HUES64 (cell line): ENCODE measurements around the gene EDAR. TPM values are rescaled to one million over a fixed set of nuclear protein-coding genes. Genes with fewer than 3 reads are reported as not detected.

Experiments used
- H3K27ac ChIP-seq: 2 replicates; pipeline ENCODE4 v1.7.0; 2013; ENCODE audit warnings: low read depth, low read length, inconsistent platforms
- H3K27me3 ChIP-seq: 2 replicates; pipeline ENCODE4 v1.6.1; 2013; ENCODE audit warnings: mild to moderate bottlenecking, low read length; ENCODE audit not compliant: insufficient read depth
- H3K36me3 ChIP-seq: 2 replicates; pipeline ENCODE4 v1.6.1; 2013; ENCODE audit warnings: mild to moderate bottlenecking, low read length; ENCODE audit not compliant: insufficient read depth
- H3K4me1 ChIP-seq: 2 replicates; pipeline ENCODE4 v1.6.1; 2013; ENCODE audit warnings: mild to moderate bottlenecking, low read length, moderate library complexity; ENCODE audit not compliant: insufficient read depth
- H3K4me3 ChIP-seq: 2 replicates; pipeline ENCODE4 v1.5.1; 2013; ENCODE audit warnings: mild to moderate bottlenecking, low read length, moderate library complexity
- H3K9ac ChIP-seq: 2 replicates; pipeline ENCODE4 v1.6.1; 2013; ENCODE audit warnings: mild to moderate bottlenecking, low read depth, low read length
- H3K9me3 ChIP-seq: 2 replicates; pipeline ENCODE4 v1.6.1; 2013; ENCODE audit warnings: low read depth, low read length; ENCODE audit not compliant: insufficient read depth
- WGBS: fragments of 150-250, 120-280 bp; methylation state at CpG from one replicate; pipeline ENCODE4 v1.1.7; 2013; ENCODE audit warnings: missing lambda C conversion rate; 5-methylcytosine and 5-hydroxymethylcytosine counted together
- polyA plus RNA-seq, 2 experiments: library from polyadenylated mRNA; stranded (reverse); fragments of 50-300 nt; gene quantifications; one replicate each; pipeline ENCODE4 v1.2.3, GENCODE V29; 2013

EDAR gene
- 0.05 TPM for polyA plus RNA-seq (2013, experiment 1 of 2)
- polyA plus RNA-seq (2013, experiment 2 of 2), result 0.13 TPM

DNA sequence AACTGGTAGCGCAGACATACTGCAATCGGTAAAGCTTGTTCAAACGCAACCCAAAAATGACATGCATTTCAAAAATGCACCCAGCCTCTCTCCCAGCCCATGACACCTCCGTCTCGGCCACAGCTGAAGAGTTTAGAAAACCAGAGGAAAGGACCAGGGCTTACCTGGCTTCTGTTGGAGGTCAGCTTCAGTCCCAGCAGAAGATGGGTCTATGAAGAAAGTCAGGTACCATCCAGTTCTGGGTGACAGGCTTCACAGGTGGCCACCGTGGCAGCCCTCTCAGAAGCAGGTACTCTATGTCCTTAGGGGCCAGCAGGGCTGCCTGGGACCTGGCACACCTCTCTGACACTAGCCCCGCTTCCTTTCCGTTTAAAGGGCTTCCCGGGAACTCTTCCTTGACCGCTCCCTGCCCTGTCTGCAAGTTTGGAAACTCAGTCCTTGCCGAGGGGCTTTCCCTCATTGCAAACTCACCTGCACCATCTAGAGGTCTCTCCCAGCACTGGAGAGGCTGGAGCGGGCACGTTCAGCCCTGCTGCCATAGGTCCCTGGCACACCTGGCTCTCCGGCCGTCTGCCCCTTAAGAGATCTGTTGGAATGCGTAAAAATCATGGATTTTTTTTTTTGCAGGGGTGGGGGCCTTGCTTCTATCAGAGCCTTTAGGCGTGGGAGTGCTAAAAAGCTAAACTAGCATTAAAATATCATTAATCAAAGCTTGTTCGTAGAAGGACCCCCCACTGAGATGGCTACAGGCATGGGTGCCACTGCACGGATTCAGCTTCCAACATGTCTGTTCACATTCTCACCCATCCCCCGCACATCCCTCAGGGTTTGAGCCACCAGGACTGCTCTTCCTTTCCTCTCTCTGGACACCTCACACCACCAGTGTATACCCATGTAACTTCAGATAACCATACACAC is at the start of gene EDAR:
TSS of gene EDAR (minus strand) at position 425 of the 918 bp plus-strand sequence. CDS start 58,206 bp downstream, outside the sequence.
- Histone ChIP-seq H3K4me1 (no peaks in the 10 kb centered on the region), H3K9me3 (no peaks in the 10 kb centered on the region), H3K27ac (no peak within 1 kb of the TSS), H3K36me3 (no peaks in the 10 kb centered on the region), H3K27me3 (no peaks in the 10 kb centered on the region), H3K4me3 (no peak within 1 kb of the TSS), H3K9ac (no peak within 1 kb of the TSS)
- 44% methylated on average over 20 of the region's 20 CpGs for WGBS

DNA sequence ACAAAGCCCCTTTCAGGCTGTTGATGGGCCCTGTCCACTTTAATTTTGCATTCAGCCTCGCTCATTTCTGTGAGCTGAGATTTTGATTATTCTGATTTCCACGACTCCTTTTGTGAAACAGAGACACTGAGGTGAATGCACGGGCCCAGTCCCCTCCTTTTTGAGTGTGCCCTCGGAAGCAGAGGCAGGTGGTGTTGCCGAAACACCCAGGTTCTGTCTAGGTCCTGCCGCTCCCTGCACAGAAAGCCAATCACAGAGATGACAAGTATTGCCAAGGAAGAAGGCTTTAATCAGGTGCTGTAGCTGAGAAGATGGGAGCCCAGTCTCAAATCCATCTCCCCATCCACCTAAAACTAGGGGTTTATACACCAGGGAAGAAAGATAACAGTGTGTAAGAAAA is 44.2 kb upstream of the EDAR start:
- 96% methylated on average over 6 of the region's 6 CpGs for WGBS
- no peak overlapping the region for H3K27ac ChIP-seq

DNA sequence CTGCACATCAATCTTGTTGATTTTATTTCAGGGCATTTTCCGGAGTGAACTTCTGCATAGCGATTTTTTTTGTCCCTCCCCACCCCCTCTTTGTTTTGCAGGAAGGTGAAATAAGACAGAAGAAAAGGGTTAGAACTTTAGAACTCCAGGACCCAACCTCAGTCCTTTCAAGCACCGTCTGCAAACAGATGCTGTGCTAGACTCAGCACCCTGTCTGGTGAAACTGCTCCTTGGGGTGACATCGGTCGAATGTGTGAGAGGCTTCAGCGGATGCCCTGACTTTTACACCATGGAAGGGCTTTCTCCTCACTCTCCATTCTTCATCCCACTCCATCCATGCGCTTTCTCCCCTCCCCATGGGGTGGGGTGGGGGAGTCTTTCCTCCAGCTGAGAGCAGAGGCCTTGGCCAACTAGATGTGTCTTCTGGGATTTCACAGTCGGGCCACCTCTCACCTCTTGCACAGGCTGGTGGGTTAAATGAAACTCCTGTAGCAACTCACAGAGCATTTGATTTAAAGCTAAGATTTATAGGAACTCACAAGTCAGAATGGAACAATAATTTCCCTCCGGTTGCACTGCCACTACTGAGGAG is 43.3 kb upstream of the EDAR start:
- peak overlapping the region; percentile 60 for H3K4me3 ChIP-seq
- no peaks in the 10 kb centered on the region for H3K36me3 ChIP-seq
- 50% methylated on average over 6 of the region's 9 CpGs for WGBS
- H3K9ac ChIP-seq, result peak overlapping the region; percentile 4; the same call in 1 of the 2 replicates
- H3K9me3 ChIP-seq, result no peaks in the 10 kb centered on the region
- peaks cover 46% of the 10 kb centered on the region for H3K27me3 ChIP-seq
- no peak overlapping the region for H3K27ac ChIP-seq
- peaks cover 11% of the 10 kb centered on the region for H3K4me1 ChIP-seq

More for the DNA sequence above, 44.2 kb upstream of the EDAR start:
- H3K36me3 ChIP-seq, result no peaks in the 10 kb centered on the region
- peaks cover 11% of the 10 kb centered on the region for H3K4me1 ChIP-seq
- no peaks in the 10 kb centered on the region for H3K9me3 ChIP-seq
- H3K4me3 ChIP-seq, result no peak overlapping the region
- H3K9ac ChIP-seq, result no peak overlapping the region
- peaks cover 46% of the 10 kb centered on the region for H3K27me3 ChIP-seq

DNA sequence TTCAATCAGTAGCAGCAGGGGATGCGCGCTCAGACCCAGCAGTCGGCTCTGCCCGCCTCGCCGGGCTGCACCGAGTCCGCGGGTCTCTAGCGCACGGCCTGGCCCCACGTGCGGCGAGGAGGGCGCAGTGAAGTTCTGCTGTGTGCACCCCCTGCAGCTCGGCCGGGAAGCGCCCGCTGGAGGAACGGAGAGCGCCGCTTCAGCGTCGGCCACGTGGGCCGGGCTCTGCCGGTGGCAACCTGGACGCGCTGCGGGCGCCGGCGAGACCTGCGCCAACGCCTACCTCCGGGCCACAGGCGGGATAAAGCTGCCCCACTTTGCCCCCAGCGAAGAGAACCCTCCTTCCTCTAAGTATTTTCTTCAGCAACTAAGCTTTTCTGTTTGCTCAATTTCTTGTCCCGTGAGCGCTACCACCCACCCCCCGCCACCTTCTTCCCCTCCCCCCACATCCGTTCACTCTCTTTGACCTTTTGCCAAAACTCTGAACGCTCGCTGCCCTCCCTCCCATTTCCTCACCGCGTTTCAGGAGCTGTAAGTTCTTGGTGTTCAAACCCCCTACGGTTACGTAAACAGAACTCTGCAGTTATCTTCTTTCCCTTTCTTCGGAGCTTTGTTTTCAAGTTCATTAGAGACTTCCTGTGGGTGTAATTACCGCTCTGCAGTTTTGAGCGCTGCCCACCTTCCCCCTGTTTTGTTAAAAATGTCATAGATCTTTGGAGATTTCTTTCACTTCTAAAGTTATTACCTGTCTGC is 42.6 kb upstream of the EDAR start:
- peaks cover 11% of the 10 kb centered on the region for H3K4me1 ChIP-seq
- peaks cover 46% of the 10 kb centered on the region for H3K27me3 ChIP-seq
- WGBS, result under 1% methylated on average over 51 of the region's 51 CpGs
- H3K9ac ChIP-seq, result peak overlapping the region; percentile 65
- no peak overlapping the region; the same call in 1 of the 2 replicates for H3K27ac ChIP-seq
- no peaks in the 10 kb centered on the region for H3K36me3 ChIP-seq
- no peaks in the 10 kb centered on the region for H3K9me3 ChIP-seq
- peak overlapping the region; percentile 60 for H3K4me3 ChIP-seq

DNA sequence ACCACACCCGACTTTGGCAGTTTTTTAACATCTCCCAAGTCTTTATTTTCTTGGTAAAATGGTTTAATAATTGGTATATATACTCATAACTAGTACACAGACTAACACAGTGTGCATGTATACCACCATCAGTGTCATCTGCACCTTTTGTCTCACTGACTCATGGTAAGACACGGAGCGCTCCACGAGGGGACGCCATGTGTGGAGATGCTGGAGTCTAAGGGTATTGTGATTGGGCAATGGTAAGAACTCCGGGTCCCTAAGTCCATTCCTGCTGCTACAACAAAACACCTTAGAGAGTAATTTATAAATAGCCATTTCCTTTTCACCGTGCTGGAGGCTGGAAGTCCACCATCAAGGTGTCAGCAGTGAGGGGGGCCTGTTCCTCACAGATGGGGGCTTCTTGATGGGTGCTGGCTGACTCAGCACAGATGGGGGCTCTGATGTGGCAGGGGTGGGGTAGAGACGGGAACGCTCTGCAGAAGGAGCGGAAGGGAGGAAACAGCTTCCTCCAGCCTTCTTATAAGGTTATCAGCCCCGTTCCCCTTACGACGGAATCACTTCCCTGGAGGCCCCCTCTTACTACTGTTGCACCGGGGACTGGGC is 42.0 kb upstream of the EDAR start:
- H3K36me3 ChIP-seq, result no peaks in the 10 kb centered on the region
- no peaks in the 10 kb centered on the region for H3K9me3 ChIP-seq
- H3K9ac ChIP-seq, result peak overlapping the region; percentile 65
- H3K4me3 ChIP-seq, result peak overlapping the region; percentile 60
- H3K4me1 ChIP-seq, result peaks cover 11% of the 10 kb centered on the region
- no peak overlapping the region; the same call in 1 of the 2 replicates for H3K27ac ChIP-seq
- peaks cover 46% of the 10 kb centered on the region for H3K27me3 ChIP-seq
- WGBS, result 47% methylated on average over 12 of the region's 14 CpGs

DNA sequence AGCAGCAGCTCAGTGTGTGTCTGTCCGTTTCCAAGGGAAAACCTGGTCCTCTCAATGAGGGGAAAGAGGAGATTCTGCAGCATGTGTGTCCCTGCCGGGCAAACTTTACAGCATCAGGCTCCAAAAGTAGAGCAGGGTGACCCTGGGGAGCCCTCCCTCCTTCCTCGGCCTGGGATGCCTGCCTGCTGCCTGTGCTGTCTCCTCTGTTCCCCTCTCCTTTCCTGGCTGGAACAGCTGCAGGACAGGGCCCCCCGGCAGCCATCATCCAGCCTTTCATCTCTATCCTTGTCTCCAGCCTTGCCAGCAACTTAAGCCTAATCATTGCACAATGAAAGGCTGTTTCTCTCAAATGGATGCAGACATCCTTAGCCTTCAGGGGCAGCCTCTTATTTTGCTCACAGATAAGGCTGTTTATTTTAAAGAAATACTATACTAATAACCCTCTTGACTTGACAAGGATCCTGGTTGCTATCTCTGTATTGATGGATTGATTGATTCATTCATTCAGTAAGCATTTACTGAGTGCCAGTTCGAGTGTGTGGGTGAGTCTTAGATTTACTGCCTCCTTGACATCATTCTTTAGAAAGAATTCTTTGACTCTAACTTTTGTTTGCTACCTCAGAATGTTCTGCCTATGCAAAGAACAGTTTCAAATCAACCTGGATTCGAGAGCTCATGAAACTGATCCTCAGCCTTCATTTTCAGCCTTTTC is 40.6 kb upstream of the EDAR start:
- H3K4me3 ChIP-seq, result no peak overlapping the region
- H3K27ac ChIP-seq, result no peak overlapping the region
- H3K9me3 ChIP-seq, result no peaks in the 10 kb centered on the region
- H3K4me1 ChIP-seq, result peaks cover 11% of the 10 kb centered on the region
- peaks cover 43% of the 10 kb centered on the region for H3K27me3 ChIP-seq
- WGBS, result 79% methylated on average over 6 of the region's 6 CpGs
- H3K9ac ChIP-seq, result no peak overlapping the region
- no peaks in the 10 kb centered on the region for H3K36me3 ChIP-seq

DNA sequence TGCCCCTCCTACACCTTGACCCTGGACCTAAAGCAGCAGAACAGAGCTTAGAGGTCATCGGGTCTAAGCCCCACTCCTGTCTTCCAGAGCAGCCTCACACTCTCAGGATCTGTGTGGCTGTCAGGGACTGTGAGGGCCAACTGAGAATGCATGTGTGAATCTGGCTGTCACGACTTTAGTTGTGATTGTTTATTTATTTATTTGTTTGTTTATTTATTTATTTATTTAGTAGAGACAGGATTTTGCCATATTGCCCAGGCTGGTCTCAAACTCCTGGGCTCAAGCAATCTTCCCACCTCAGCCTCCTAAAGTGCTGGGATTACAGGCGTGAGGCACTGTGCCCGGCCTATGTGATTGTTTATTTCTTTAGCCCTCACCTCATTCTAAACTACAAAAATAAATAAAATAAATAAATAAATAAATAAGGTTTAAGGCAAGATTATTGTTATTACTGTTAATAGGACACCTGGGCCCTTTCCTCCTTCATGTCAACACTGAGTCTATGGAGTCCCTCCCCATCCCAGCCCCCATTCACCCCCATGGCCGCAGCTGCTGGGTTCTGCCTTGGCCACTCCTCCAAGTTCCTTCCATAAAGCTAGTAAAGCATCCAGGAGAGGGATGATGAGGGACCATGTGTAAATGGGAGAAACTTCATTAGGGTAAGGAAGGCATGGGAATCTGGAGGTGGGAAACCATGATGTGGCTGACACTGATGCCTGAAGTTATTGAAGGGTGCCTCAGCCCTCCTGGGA is 39.9 kb upstream of the EDAR start:
- Histone ChIP-seq H3K9ac (no peak overlapping the region), H3K9me3 (no peaks in the 10 kb centered on the region), H3K27me3 (peaks cover 43% of the 10 kb centered on the region), H3K27ac (no peak overlapping the region), H3K4me1 (peaks cover 11% of the 10 kb centered on the region), H3K36me3 (no peaks in the 10 kb centered on the region), H3K4me3 (no peak overlapping the region)
- 70% methylated on average over 5 of the region's 5 CpGs for WGBS

DNA sequence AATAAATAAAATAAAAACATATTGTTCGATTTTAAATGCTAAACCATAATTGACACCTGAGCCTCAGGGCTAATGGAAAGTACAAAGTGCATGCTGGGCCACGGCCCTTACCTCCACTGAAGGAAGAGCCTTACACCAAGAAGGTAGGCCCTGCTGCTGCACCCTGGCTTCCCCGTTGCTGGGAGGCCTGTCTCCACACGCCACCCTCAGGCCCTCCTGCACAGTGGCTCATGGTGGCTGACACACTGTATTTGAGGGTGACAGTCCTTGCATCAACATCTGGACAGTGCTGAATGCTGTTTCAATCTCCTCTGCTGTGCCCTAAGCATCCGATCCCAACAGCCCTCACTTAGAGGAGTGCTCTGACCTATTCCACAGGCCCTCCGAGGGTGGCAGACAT is 39.3 kb upstream of the EDAR start:
- Histone ChIP-seq H3K9me3 (no peaks in the 10 kb centered on the region), H3K4me3 (no peak overlapping the region), H3K27ac (no peak overlapping the region), H3K9ac (no peak overlapping the region), H3K27me3 (peaks cover 42% of the 10 kb centered on the region), H3K4me1 (peaks cover 11% of the 10 kb centered on the region), H3K36me3 (no peaks in the 10 kb centered on the region)
- 83% methylated on average over 6 of the region's 6 CpGs for WGBS

DNA sequence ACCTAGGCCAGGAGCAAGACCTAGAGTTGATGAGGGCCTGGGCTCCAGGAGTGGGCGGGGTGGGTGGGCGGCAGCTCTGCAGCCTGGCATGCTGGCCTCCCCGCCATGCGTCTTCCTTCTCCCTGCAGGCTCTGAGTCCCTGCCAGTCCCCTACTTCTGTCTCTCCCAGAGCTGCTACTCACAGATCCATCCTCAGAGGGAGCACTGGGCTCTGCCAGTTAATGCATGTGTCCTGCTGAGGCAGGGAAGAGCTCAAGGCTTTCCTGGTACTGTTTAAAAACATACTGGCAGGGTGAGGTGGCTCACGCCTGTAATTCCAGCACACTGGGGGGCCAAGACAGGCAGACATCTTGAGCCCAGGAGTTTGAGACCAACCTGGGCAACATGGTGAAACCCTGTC is 38.7 kb upstream of the EDAR start:
- H3K9ac ChIP-seq, result no peak overlapping the region
- peaks cover 11% of the 10 kb centered on the region for H3K4me1 ChIP-seq
- H3K27me3 ChIP-seq, result peaks cover 36% of the 10 kb centered on the region
- no peaks in the 10 kb centered on the region for H3K36me3 ChIP-seq
- no peak overlapping the region for H3K4me3 ChIP-seq
- WGBS, result 88% methylated on average over 5 of the region's 5 CpGs
- no peaks in the 10 kb centered on the region for H3K9me3 ChIP-seq
- no peak overlapping the region for H3K27ac ChIP-seq

DNA sequence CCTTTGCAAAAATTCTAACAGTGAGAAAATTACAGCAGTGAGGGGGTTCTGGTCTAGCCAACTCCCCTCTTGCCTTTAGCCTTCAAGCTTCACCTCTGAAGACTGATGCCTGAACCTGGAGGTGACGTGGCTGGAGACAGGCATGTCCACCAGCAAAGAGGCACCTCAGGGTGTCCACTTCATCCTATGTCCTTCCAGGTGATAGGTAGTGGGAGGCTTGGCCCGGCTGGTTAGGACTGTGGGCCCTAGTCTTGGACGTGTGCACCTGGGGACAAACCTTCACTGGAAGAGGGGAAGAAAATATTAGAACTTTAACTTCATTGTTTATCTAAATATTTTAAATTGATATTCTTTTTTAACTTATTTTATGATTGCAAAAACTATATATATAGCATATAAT is 35.5 kb upstream of the EDAR start:
- H3K4me1 ChIP-seq, result peaks cover 16% of the 10 kb centered on the region
- H3K9me3 ChIP-seq, result no peaks in the 10 kb centered on the region
- no peak overlapping the region for H3K4me3 ChIP-seq
- 92% methylated on average over 2 of the region's 3 CpGs for WGBS
- H3K9ac ChIP-seq, result no peak overlapping the region
- no peaks in the 10 kb centered on the region for H3K36me3 ChIP-seq
- H3K27ac ChIP-seq, result no peak overlapping the region
- peaks cover 5% of the 10 kb centered on the region; the same call in 1 of the 2 replicates for H3K27me3 ChIP-seq
